HG03039 (cell line): ENCODE measurements around the gene BDNF.

Experiments used
- ATAC-seq: cut with Tn5 transposase; IDR thresholded peaks from one replicate; pipeline ENCODE4 v1.9.1; 2021; ENCODE audit warnings: mild to moderate bottlenecking, moderate library complexity; ENCODE audit not compliant: unreplicated experiment

Gene BDNF

DNA sequence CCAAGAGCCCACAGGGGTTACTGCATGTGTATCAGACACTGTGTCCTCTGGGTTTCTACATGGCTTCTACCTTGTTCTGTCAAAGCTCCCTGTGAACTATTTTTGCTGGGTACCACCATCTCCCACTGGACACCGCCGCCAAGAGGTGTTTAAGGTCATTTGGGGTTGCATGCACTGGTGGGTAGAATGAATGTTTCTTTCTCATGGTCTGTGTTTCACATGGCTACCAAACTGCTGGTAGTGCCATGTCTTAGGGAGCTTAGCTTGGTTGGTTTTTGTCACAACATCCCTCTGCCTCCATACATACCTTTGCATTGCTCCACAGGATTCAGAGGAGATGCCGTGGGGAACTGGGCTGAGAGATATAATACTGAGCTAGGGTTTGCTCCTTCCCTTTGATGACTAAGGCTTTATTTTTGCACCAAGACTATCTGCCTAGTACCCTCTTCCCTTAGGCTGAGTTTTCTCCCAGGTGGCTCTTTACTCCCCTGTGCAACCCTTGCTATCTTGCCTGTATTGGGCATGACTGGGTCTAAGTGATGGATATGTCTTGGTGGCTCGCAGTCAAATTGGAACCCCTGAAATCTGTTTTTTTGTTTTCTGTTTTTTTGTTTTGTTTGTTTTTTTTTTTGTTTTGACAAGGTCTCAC lies 73.2 kb downstream of the BDNF start:
- no peak for ATAC-seq

DNA sequence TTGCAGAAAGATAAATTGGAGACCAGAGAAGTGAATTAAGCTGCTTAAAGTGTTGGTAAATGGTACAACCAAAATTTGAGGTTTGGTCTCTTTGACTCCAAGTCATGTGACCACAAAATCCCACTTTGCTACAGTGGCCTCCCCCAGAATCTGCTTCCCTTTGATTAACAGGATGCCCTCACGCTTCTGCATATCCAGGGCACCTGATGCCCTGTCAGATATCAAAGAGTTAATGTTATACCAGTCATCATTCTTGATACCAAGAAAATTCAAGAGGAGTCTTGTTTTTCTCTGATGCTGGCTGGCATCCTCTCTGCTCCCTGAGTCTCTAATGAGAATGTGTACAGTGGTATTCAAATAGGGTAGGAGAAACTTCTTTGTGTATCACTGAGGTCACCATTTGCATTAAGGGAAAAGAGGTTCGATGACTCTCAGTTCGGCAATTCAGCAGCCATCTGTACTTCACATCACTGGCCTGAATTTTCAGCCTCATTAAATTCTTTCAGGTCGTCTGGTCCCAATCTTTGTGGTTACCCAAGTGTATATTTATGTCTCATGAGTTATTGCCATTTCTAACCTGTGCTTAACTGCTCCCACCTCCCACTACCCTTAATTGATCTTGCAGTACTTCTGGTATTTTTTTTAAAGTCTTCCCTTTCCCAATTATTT lies 73.9 kb downstream of the BDNF start:
- ATAC-seq: no peak

DNA sequence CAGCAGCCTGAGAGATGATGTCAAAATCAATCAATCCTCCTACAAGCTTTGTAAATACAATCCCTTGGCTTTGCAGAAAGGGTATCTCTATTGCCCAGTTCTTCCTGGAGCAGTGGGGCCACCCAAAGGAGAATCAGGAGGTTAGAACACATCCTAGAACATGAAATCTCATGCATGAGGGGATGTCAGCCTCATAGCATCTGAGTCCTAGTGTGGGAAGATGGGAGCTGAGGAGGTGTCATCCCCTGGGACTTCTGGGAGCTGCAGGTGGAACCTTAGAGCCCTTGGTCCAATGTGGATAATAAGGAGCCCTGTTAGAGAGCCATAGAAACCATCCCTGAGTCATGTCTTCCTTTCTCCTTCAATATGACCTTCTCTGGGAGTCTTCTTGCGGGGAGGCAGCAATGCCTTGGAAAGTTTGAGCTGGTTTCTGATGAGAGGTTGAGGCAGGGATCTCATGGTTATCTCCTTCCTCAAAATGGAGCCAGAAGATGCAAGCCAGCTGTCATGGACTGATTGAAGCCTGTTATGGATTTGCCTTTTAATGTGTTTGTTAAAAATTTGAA lies 74.8 kb downstream of the BDNF start:
- ATAC-seq: no peak

DNA sequence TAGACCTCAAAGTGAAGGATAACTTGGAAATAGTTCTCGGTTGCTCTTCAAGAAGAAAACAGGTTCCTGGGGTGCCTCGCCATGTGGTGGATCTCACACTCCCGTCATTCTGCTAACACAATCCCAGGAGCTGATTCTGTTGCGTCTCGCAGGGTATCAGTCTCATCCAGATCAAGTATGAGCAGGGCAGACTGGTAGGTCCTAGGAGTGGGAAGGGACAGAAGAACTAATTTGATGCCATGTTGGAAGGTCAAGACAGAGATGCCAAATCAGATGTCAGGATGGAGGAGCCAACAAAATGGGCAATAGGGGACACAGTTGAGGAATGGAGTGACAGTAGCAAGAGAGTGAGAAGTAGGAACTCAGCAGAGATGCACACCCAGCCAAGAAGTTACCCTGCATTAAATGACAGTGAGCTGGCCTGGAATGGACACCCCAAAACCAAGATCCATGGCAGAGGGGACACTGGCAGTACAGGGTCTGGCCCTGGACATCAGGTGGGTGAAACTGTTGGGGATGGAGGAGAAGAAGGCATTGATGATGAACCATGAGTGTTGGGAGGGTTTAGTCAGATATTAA lies 76.2 kb downstream of the BDNF start:
- no peak for ATAC-seq

DNA sequence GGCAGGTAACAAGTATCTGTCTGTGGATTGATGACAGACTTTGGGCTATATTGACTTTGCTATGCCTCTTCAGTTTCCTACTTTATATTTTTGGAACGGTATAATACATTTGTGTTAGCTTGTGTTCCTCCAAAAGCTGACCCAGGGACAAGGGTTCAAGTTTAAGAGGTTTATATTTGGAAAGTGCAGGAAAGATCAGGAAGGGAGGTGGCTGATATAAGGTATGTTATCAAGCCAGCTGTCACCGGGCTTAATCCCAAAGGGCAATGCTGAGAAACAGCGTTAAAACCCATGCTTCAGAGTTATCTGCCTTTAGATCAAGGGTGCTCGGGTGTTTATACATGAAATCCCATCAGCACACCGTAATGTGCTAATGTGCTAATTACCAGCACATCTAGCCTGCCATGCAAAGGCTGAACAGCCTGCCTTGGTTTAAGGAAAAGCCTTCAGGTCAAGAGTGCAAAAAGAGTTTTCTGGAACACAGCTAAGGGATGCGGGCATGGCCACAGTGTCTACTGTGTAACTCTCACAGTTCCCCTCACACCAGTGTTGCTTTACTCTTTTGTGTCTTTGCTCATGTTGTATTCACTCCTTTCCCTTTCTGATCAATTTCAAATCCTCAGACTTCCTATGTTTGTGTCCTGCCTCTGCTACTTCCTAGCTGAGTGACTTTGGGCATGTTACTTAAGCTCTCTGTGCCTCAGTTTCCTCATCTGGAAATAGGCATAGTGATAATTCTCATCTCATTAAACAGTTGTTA lies 77.5 kb downstream of the BDNF start:
- no peak for ATAC-seq

DNA sequence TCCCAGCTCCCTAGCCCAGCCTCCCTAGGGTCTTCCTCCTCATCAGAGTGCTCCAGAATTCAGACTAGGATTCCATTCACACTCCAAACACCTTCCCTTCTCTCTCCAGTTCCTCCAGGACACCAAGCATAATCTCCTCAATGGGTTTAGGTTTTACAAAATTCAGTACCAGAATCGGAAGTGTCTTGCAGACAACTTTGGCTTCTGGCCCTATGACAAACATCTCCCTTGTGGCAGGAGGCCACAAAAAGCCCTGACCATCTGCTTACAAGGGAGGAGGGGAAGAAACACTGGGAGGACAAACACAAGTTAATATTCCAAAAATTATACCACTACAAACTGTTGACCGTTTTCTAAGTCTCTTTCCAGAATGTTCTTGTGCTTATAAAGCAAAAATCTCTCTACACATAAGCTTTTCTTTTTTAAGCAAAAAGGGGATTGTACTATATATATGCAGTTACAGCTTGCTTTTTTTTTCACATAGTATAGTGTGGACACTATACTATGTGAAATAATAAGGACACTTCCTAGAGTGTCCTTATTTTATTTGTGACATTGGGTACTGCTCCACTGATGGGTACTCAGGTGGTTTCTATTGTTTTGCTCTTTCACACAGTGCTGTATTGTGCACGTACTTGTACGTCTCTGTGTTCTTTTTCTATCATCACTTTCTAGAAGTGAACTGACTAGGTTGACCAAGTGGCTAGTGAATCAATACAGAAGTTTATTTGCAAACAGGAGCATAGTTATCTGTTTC lies 78.7 kb downstream of the BDNF start:
- no peak for ATAC-seq

DNA sequence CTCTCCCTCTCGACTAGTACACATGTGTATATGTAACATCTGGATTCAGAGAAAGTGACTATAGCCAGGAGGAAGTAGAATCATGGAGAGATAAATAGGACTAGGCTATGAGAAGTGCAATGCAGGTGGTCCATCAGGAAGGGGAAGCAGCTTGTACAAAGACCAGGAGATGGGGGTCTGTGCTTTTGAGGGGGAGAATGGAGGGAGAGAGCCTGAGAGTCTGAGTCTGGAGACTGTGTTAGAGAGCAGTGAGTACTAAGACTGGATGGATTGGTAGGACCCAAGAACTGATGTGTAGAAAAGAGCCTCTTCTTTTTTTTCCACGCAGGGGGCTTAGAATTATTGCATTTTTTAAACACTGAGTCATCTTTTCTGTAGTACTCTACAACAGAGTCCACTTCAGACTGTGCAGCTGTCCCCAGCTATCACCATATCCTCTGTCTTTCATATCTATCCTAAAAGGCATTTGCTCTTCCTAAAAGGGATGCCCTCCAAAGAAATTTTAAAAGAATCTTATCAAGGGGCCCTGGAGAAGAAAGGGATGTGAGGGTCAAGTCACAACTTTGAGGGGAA lies 80.4 kb downstream of the BDNF start:
- no peak for ATAC-seq

DNA sequence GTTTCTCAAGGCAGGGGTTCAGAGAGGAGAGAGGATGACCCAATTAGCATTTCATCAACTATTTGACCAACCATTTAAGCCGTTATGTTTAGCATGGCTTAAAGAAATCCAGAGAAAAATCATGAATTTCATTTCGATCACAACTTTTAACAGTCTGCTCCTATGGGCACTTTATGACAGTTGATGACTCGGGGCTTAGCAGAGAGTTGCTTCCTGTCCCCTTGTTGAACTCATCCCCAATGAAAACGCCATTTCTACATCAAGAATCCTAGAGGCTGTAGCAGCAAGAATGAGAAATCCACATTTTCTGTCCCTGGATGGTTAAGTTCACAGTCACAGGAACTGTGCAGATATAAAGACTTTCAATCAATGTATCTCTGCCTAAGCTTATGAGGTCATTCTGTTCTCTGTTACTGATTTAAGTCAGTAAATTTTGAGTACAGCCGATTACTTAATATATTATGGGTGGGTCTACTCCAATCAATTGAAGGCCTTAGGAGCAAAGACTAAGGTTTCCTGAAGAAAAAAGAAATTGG lies 81.1 kb downstream of the BDNF start:
- no peak for ATAC-seq

DNA sequence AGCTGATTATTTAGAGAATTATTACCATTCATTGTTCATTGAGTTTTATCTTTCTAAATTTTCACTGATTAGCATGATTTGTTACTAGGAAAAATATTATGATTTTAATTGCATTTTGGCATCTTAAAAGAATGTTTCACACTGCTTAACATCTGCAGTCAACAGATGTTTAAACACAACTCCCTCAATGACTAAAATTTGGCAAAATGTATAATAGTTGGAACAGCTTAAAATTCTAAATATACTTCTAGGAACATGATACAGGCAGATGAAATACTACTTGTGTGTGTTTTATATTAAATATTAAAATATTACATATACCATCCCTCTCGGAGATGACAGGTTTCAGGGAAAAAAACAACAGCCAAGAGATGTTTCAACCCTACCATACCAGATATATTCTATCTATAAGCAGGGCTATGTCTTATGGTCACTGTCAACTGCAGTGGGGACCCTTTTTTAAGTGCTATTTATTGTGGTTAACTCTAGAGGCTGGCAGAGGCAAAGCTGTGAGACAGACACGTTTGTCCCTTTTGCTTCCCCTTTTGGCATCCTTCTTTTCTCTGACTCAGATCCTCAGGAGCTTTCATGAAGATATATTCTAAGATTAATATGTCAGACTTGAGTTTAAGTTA lies 81.9 kb downstream of the BDNF start:
- ATAC-seq: no peak

DNA sequence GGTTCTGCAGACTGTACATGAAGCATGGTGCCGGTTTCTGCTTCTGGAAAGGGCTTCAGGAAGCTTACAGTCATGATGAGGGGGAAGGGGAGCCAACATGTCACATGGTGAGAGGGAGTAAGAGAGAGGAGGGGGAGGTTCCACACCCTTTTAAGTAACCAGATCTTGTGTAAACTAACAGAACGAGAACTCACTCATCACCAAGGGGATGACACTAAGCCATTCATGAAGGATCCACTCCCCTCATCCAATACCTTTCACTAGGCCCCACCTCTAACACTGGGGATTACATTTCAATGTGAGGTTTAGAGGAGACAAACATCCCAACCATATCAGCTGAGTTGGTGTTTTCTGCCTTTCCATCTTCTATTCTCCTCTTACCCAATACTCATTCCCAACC lies 83.5 kb downstream of the BDNF start:
- ATAC-seq: no peak

DNA sequence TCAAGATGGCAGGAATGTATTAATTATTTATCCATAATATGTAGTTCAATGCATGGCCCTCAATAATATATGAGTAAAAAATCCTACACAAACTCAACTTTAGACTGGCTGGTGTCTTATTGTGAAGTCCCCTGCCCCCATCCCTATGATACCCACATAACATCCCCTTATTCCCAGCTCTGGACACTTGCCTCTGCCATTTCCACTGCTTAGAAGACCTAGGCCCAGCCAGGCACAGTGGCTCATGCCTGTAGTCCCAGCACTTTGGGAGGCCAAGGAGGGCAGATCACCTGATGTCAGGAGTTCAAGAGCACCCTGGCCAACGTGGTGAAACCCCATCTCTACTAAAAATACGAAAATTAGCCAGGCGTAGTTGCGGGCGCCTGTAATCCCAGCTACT lies 84.4 kb downstream of the BDNF start:
- ATAC-seq: no peak

DNA sequence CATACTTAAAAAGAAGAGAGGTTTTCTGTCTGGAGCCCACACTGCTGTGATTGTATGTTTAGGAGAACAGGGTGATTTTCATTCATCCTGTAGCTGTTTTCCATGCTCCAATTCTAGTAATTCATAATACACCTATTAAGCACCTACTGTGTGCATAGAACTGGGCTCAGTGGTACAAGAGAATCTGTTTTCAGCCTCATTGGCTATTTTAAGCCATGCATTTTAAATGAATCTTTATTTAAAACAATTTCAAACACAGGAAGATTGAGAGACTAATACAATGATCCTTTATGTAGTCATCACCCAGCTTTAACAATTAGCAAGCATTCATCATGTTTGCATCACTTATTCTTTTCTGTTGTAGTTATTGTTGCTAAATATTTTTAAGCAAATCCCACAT lies 86.2 kb downstream of the BDNF start:
- ATAC-seq: no peak

DNA sequence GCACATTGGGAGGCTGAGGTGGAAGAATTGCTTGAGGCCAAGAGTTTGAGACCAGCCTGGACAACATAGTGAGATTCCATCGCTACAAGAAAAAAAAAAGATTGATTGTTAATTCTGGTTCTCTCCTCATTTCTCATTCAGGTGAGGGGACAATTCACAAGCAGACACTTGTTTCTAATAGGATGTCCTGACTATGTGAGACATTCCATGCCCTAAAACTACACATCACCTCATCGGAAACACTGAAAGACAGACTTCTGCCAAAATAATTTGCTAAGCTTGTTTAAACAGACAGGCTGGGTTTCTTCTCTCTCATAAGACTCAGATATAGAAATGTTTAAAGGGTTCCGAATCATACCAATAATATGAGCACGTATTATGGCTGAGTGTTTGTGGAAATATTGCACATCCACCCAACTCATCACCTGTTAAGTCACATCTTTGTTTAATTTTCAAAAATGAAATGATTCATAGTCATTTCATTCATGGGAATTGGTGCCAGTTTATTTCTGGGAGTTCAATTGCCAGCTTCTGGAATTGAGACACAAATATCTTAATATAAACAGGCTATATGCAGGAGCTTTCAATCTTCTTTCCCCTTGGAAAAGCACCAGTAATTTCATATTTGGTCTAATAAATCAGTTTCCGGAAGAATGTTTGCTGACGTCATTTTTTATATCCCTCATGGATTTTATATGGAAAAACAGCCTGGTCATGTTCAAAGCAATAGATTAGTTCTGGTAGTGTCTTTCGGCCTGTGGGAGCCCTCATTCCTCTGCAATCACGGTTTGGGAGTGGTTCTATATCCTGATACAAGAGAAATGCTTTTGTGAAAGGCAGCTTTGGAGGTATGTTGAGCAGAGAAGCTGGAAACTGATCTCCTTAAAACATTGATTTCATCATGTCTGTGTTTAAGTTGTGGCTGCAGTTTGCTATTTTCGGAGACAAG lies 87.0 kb downstream of the BDNF start:
- no peak for ATAC-seq

DNA sequence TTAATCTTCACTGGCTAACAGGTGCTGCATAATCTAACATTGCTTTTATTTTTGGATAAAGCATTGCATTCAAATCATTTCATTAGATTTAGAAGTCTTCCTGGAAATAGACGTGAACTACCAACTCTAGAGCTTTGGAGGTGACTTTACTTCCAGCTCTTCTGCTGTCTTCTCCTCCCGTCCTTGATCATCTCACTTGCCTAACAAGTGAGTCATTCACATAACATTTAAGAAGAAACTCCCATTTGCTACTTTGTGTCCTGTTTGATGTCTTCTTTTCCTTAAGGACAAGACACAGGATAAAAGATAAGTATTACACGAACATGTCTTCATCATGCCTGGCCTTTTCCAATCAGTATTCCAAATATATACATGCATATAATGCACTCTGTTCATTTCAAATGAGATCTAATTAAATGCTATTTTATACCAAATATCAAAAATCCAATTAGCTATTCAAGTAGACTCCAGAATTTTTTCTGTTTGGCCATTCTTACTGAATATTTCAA lies 88.3 kb downstream of the BDNF start:
- ATAC-seq: no peak

DNA sequence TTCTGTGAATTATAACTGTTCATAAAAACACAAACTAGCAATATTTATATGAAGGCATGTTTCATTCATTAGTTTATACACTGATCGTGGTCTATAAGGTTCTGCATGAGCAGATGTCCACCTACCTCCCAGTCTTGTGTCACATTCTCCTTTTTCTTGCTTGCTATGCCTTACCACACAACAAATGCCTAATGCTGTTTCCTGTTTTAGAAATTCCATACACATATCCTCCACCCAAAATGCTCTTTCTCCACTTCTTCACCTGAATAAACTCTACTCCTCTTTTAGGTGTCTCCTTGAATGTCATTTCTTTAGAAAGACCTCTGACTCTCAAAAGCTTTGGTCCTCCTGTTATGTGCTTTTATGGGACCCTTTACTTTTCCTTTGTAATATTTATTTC lies 88.9 kb downstream of the BDNF start:
- no peak for ATAC-seq

DNA sequence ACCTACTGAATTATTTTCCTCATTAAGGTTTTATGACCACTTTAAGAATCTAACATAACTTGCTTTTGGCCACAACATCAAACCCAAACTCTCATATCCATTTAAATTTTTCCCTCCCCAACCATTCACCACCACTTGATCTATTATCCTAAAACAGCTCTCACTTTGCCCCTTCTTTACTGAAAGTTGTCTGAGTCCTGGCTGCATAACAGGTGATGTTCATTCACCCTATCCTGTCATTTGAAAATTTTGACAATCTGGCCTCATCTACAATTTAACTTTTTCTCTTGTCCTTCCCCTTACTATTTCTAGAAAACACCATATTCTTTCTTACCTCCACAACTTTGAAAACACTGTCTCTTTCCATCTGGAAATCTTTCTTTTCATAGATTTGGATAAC lies 89.3 kb downstream of the BDNF start:
- no peak for ATAC-seq

DNA sequence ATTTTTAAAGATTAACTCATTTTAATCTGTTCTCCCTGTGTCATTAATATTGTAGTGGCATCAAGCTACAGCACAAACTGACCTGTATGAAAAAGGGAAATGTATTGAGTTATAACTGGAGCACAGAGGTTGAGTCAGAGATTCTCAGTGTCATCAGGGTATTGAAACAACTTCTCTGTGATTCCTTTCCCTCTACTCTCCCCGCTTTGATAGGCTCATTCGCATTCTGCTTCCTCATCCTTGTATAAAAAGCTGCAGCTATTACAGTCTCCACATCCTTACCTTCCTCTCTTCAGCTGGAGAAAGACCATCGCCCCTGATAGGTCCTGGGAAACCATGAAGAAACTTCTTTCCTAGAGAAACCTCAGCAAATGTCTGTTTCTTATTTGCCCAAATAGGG lies 90.0 kb downstream of the BDNF start:
- no peak for ATAC-seq

DNA sequence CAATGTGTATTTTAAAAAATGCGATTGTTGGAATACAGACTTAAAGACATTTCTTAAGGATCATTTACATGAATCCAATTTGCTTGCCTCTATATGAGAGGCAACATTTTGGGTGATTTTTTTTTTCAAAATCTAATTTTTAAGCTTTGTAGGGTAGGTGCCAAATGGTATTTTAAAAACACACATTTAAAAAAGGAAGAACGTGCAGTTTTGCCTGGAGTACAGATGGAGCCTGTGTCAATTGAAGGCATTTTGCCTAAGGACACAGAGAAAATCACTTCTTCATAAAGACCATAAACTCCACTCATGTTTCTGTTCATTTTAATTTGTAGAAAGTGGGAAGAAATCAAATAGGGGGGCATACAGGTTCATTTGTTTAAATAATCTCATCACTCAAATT lies 91.3 kb downstream of the BDNF start:
- ATAC-seq: no peak
